ENCODE measurements around the gene FAM107A.

DNA sequence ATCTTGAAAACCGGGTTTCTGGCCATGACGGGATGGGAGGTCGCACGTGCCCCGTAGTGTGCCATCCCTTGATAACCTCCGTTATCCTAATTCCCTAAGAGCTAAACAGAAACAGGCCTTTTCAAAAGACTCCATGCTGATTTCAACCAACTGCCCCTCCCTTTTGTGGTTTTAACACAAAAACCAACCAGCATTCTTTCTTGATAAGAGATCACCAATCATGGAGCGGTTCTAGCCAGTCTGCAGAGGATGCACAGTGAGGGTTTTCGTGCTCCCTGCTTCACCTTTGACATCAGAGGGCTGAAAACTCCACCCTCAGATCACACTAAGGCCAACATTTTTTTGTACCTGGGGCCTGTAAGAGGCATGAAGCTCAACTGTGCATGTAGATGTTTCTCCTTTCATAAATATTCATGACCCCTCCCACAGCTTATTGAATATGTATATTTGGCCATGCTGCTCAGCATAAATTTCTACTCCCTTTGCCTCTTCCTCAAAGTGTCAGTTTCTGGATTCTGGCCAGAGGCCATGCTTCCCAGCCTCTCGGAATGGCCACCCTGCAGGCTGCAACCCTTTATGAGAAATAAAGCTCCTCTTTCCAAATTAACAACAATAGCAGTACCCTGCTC, 48.1 kb upstream of the FAM107A start:
- TF ChIP-seq CTCF (IDR thresholded peaks at IDR 0.05 in 2 of 3, conservative IDR thresholded peaks at IDR 0.05 in 1 of 3; ENCODE audit: borderline replicate concordance in 1 of 3, insufficient read depth in 1 of 3, low read depth in 2 of 3, low read length in 2 of 3) (no peak), FOSL1 (IDR thresholded peaks at IDR 0.05; ENCODE audit: low read depth) (no peak), POLR2A (IDR thresholded peaks at IDR 0.05; ENCODE audit: borderline replicate concordance, extremely low read depth, insufficient read depth, insufficient read length) (no peak), EZH2phosphoT487 (IDR thresholded peaks at IDR 0.05; ENCODE audit: borderline replicate concordance) (no peak)
